Liver (tissue), 9 donors: ENCODE results near the gene CST7. TPM values are rescaled to one million over a fixed set of nuclear protein-coding genes. Genes with fewer than 3 reads are reported as not detected.
"Not testable (repeated sequence)": the region's sequence is repeated elsewhere in the genome, so short reads cannot be mapped to it uniquely, and the experiment has no call there.

Experiments
- DNase-seq: peaks from one replicate; pipeline ENCODE4 v3.0.0-alpha.2; 2017; ENCODE audit warnings: low spot score
- H3K27ac ChIP-seq, 2 donors: one replicate each; pipeline ENCODE4 v1.7.0; 2013; ENCODE audit warnings: inconsistent platforms in 2 of 2, low read length in 2 of 2, control low read depth in 1 of 2, low read depth in 1 of 2, mild to moderate bottlenecking in 1 of 2
- H3K27me3 ChIP-seq, 4 donors: one replicate each; pipeline versions ENCODE4 v1.6.1 to v1.7.0; 2013; ENCODE audit warnings: low read length in 3 of 4, inconsistent platforms in 1 of 4, mild to moderate bottlenecking in 1 of 4, moderate library complexity in 1 of 4; ENCODE audit not compliant: control insufficient read depth in 4 of 4, insufficient read depth in 4 of 4
- H3K36me3 ChIP-seq, 4 donors: one replicate each; pipeline versions ENCODE4 v1.6.1 to v1.7.0; 2013; ENCODE audit warnings: low read length in 3 of 4, mild to moderate bottlenecking in 3 of 4, low read depth in 1 of 4, moderate library complexity in 1 of 4; ENCODE audit not compliant: control insufficient read depth in 4 of 4, insufficient read depth in 3 of 4
- H3K4me1 ChIP-seq, 4 donors: one replicate each; pipeline versions ENCODE4 v1.6.1 to v1.7.0; 2013; ENCODE audit warnings: low read length in 3 of 4, mild to moderate bottlenecking in 3 of 4, moderate library complexity in 1 of 4; ENCODE audit not compliant: control insufficient read depth in 4 of 4, insufficient read depth in 4 of 4
- H3K4me3 ChIP-seq, 3 donors: one replicate each; pipeline versions ENCODE4 v1.6.1 to v1.7.0; 2013; ENCODE audit warnings: low read length in 3 of 3, control low read depth in 1 of 3, low read depth in 1 of 3, mild to moderate bottlenecking in 1 of 3
- H3K9ac ChIP-seq, 2 donors: one replicate each; pipeline ENCODE4 v1.7.0; 2013; ENCODE audit warnings: low read length in 2 of 2, mild to moderate bottlenecking in 2 of 2, moderate library complexity in 2 of 2, control low read depth in 1 of 2, low read depth in 1 of 2
- H3K9me3 ChIP-seq, 4 donors: one replicate each; pipeline versions ENCODE4 v1.6.1 to v1.7.0; 2013; ENCODE audit warnings: low read length in 3 of 4; ENCODE audit not compliant: control insufficient read depth in 4 of 4
- CTCF ChIP-seq: fragments of 150-350 bp; IDR thresholded peaks from 2 replicates; pipeline ENCODE4 v1.5.1; 2017; ENCODE audit warnings: improper control_type of control experiment, low read depth, low read length; ENCODE audit not compliant: missing input control
- HNF4A ChIP-seq, 2 donors: conservative IDR thresholded peaks; 2 replicates each; pipeline ENCODE4 v1.6.1; 2016; ENCODE audit warnings: antibody characterized with exemption in 2 of 2, mild to moderate bottlenecking in 2 of 2
- RAD21 ChIP-seq, 2 donors: IDR thresholded peaks; 2 replicates each; pipeline ENCODE4 v1.6.1; 2016; ENCODE audit warnings: antibody characterized with exemption in 2 of 2, mild to moderate bottlenecking in 2 of 2
- RXRA ChIP-seq, 2 donors: IDR thresholded peaks; 2 replicates each; pipeline ENCODE4 v1.6.1; 2017 to 2018; ENCODE audit warnings: antibody characterized with exemption in 2 of 2, mild to moderate bottlenecking in 1 of 2
- SP1 ChIP-seq: IDR thresholded peaks from 2 replicates; pipeline ENCODE4 v1.6.1; 2018; ENCODE audit warnings: antibody characterized with exemption, mild to moderate bottlenecking
- WGBS: extraction: QIAGEN DNeasy Blood & Tissue Kit; methylation state at CpG from one replicate; pipeline ENCODE4 v1.1.7; 2013; 5-methylcytosine and 5-hydroxymethylcytosine counted together
- polyA plus RNA-seq, 2 donors: library from polyadenylated mRNA; stranded (reverse) in 1 of 2; unstranded in 1 of 2; fragments of 200-250 nt in 1 of 2; fragments of >200 nt in 1 of 2; fragmentation: Nextera tagmentation in 1 of 2; extraction: Ambion mirVana in 1 of 2; gene quantifications; one replicate each; pipeline versions ENCODE4 v1.2.1 to v1.2.3, GENCODE V29; 2013 to 2015
- total RNA-seq, 2 donors: library from RNA; depleted of rRNA; stranded (reverse); fragments of >200 nt; gene quantifications; one replicate each; pipeline ENCODE4 v1.2.3, GENCODE V29; 2014
- donor health status: healthy.
- donor health status: healthy.
- donor health status: healthy.
- donor health status: healthy.
- donor health status: healthy.

The CST7 gene
- total and polyA plus RNA-seq, 4 donors: 1.5 to 15.1 (median 2.7) TPM

GRCh38 chr20:24919665-24920064 lies 29.4 kb upstream of the CST7 start:
- not testable (repeated sequence) for H3K9ac ChIP-seq, H3K9me3 ChIP-seq, H3K4me1 ChIP-seq, H3K36me3 ChIP-seq, H3K27me3 ChIP-seq, H3K27ac ChIP-seq, DNase-seq, H3K4me3 ChIP-seq
- 93% methylated on average over 15 of the region's 15 CpGs for WGBS

GRCh38 chr20:24920706-24921105 lies 28.4 kb upstream of the CST7 start:
- H3K9me3 ChIP-seq, DNase-seq, H3K4me3 ChIP-seq, H3K27me3 ChIP-seq, H3K36me3 ChIP-seq, H3K9ac ChIP-seq, H3K27ac ChIP-seq, H3K4me1 ChIP-seq: not testable (repeated sequence)
- 73% methylated on average over 3 of the region's 3 CpGs for whole genome bisulfite sequencing

- H3K27me3 ChIP-seq, H3K27ac ChIP-seq: not testable (repeated sequence)
- WGBS: 93% methylated on average over 5 of the region's 5 CpGs
These were observed 19.8 kb upstream of the CST7 start for GRCh38 chr20:24929259-24929658.

GRCh38 chr20:24929867-24930723 lies 19.0 kb upstream of the CST7 start:
- H3K36me3 ChIP-seq, H3K9me3 ChIP-seq, H3K4me3 ChIP-seq, H3K27me3 ChIP-seq: not testable (repeated sequence)
- peak; percentile 29 for DNase-seq
- TF ChIP-seq RAD21 (IDR thresholded peaks at IDR 0.05): peak; percentile 40 to 44
- peak; percentile 28 to 59 for TF ChIP-seq HNF4A (conservative IDR thresholded peaks at IDR 0.05)
- TF ChIP-seq SP1: peak; percentile 91
- peak; percentile 63 to 69 for TF ChIP-seq RXRA (IDR thresholded peaks at IDR 0.05)
- peak; percentile 7 for TF ChIP-seq CTCF
- peaks cover 0 to 13% (median 6%) of the 10 kb centered on the region in 4 donors for H3K4me1 ChIP-seq
- peak overlapping the region in 1 of 2 donors; percentile 56 for H3K27ac ChIP-seq
- peak overlapping the region in 1 of 2 donors; percentile 66 for H3K9ac ChIP-seq
- WGBS: 44% methylated on average over 13 of the region's 13 CpGs

More at GRCh38 chr20:24929259-24929658, 19.8 kb upstream of the CST7 start:
- DNase-seq, H3K9me3 ChIP-seq, H3K36me3 ChIP-seq, H3K9ac ChIP-seq, H3K4me3 ChIP-seq: not testable (repeated sequence)
- H3K4me1 ChIP-seq: peaks cover 0 to 13% (median 6%) of the 10 kb centered on the region in 4 donors
